HCT116 (cell line): ENCODE measurements around the gene WNT9A. TPM values are rescaled to one million over a fixed set of nuclear protein-coding genes. Genes with fewer than 3 reads are reported as not detected.

Experiments used
- ATAC-seq: fragments of 200-7000 bp; cut with Tn5 transposase; 2 replicates; pipeline ENCODE4 v1.9.1; 2020; ENCODE audit warnings: mild to moderate bottlenecking, moderate library complexity
- BruUV-seq: library from RNA; stranded (reverse); fragments of 400-500 nt; replicated peaks from 2 replicates; lab custom pipeline; 2021; lab: Mats Ljungman, UMichigan
- CTCF ChIA-PET: fragments of 300-600 bp; sonication (Branson Sonifier 250); formaldehyde crosslinking; loops from one replicate; lab custom pipeline; 2021; ENCODE audit warnings: antibody characterized with exemption; lab: Charles Lee
- POLR2A ChIA-PET: fragments of 300-600, 350-600 bp; sonication (Branson Sonifier 250); formaldehyde crosslinking; loops from one replicate; lab custom pipeline; 2021; ENCODE audit warnings: antibody characterized with exemption; lab: Charles Lee
- RAD21 ChIA-PET, 2 experiments: fragments of 300-600 bp; sonication (Branson Sonifier 250); formaldehyde crosslinking; loops; one replicate each; lab custom pipeline; 2023; ENCODE audit warnings: low total read pairs in 2 of 2; ENCODE audit not compliant: uncharacterized antibody in 2 of 2, unreplicated experiment in 2 of 2, low non-redundant PET in 1 of 2; lab: Charles Lee
- DNase-seq: peaks from one replicate; pipeline ENCODE4 v3.0.0-alpha.2; 2010; ENCODE audit warnings: low read depth, low spot score
- H2AFZ ChIP-seq: fragments of 200-600 bp; shearing (Covaris generic), sonication (generic); 2 replicates; pipeline ENCODE4 v1.6.1; 2017; ENCODE audit warnings: low read depth, mixed run types, mixed read lengths, antibody characterized with exemption, low read length; ENCODE audit not compliant: poor library complexity, severe bottlenecking
- H3K27ac ChIP-seq: 2 replicates; pipeline ENCODE4 v1.5.1; 2012; ENCODE audit warnings: low read depth, low read length
- H3K27me3 ChIP-seq: fragments of 200-600 bp; sonication (generic); 2 replicates; pipeline ENCODE4 v1.6.1; 2016; ENCODE audit warnings: mixed run types, low read length, mixed read lengths; ENCODE audit not compliant: insufficient read depth
- H3K36me3 ChIP-seq, 2 experiments: fragments of 200-500 bp in 1 of 2; fragments of 200-600 bp in 1 of 2; sonication (Bioruptor generic) in 1 of 2; sonication (generic) in 1 of 2; 2 replicates each; pipeline versions ENCODE4 v1.5.1 to v1.6.1; 2014 to 2016; ENCODE audit warnings: low read length in 2 of 2, inconsistent platforms in 1 of 2, mixed read lengths in 1 of 2, mixed run types in 1 of 2; ENCODE audit not compliant: insufficient read depth in 2 of 2, control insufficient read depth in 1 of 2
- H3K4me1 ChIP-seq, 2 experiments: fragments of 200-600 bp in 1 of 2; sonication (generic) in 1 of 2; 2 replicates each; pipeline versions ENCODE4 v1.5.1 to v1.6.1; 2012 to 2017; ENCODE audit warnings: low read length in 2 of 2, inconsistent platforms in 1 of 2, mild to moderate bottlenecking in 1 of 2, mixed read lengths in 1 of 2, mixed run types in 1 of 2, moderate library complexity in 1 of 2; ENCODE audit not compliant: insufficient read depth in 2 of 2, control insufficient read depth in 1 of 2
- H3K4me2 ChIP-seq: fragments of 200-600 bp; sonication (generic); 2 replicates; pipeline ENCODE4 v1.6.1; 2017; ENCODE audit warnings: mixed run types, low read length, mixed read lengths
- H3K4me3 ChIP-seq, 2 experiments: fragments of 200-600 bp in 1 of 2; sonication (generic) in 1 of 2; replicated peaks in 1 of 2; 2 replicates each; pipeline ENCODE4 v1.5.1; 2011 to 2016; ENCODE audit warnings: low read length in 2 of 2, control low read depth in 1 of 2, low read depth in 1 of 2, mild to moderate bottlenecking in 1 of 2, mixed read lengths in 1 of 2, mixed run types in 1 of 2
- H3K79me2 ChIP-seq: fragments of 200-600 bp; sonication (generic); 2 replicates; pipeline ENCODE4 v1.6.1; 2017; ENCODE audit warnings: mild to moderate bottlenecking, mixed run types, low read length, moderate library complexity, mixed read lengths; ENCODE audit not compliant: insufficient read depth
- H3K9ac ChIP-seq: fragments of 200-600 bp; sonication (generic); 2 replicates; pipeline ENCODE4 v1.6.1; 2016; ENCODE audit warnings: low read length, mixed read lengths
- H3K9me2 ChIP-seq: fragments of 200-600 bp; sonication (generic), shearing (Covaris generic); 2 replicates; pipeline ENCODE4 v1.6.1; 2017; ENCODE audit warnings: mixed run types, mild to moderate bottlenecking, moderate library complexity; ENCODE audit not compliant: insufficient read depth
- H3K9me3 ChIP-seq, 2 experiments: fragments of 200-500 bp in 1 of 2; fragments of 200-600 bp in 1 of 2; sonication (Bioruptor generic) in 1 of 2; sonication (generic) in 1 of 2; 2 replicates each; pipeline ENCODE4 v1.6.1; 2014 to 2017; ENCODE audit warnings: low read length in 2 of 2, mixed read lengths in 2 of 2, inconsistent platforms in 1 of 2, low read depth in 1 of 2, mild to moderate bottlenecking in 1 of 2, mixed run types in 1 of 2, moderate library complexity in 1 of 2; ENCODE audit not compliant: control insufficient read depth in 1 of 2, insufficient read depth in 1 of 2
- H4K20me1 ChIP-seq: fragments of 200-600 bp; sonication (generic), shearing (Covaris generic); 2 replicates; pipeline ENCODE4 v1.6.1; 2017; ENCODE audit warnings: mixed run types, mild to moderate bottlenecking, moderate library complexity; ENCODE audit not compliant: insufficient read depth
- CEBPB ChIP-seq: IDR thresholded peaks from 2 replicates; pipeline ENCODE4 v1.6.1; 2012; ENCODE audit warnings: low read depth
- EZH2 ChIP-seq: fragments of 200-600 bp; sonication (generic); IDR thresholded peaks from 2 replicates; pipeline ENCODE4 v1.6.1; 2017; ENCODE audit warnings: antibody characterized with exemption, mixed run types
- EZH2phosphoT487 ChIP-seq: fragments of 200-600 bp; IDR thresholded peaks from 2 replicates; pipeline ENCODE4 v1.6.1; 2018; ENCODE audit warnings: antibody characterized with exemption, borderline replicate concordance
- POLR2AphosphoS5 ChIP-seq: IDR thresholded peaks from 2 replicates; pipeline ENCODE4 v1.6.1; 2011; ENCODE audit warnings: mild to moderate bottlenecking, low read depth, low read length, moderate library complexity
- RAD21 ChIP-seq: IDR thresholded peaks from 2 replicates; pipeline ENCODE4 v1.6.1; 2012; ENCODE audit warnings: low read depth, mild to moderate bottlenecking
- SRF ChIP-seq: IDR thresholded peaks from 2 replicates; pipeline ENCODE4 v1.6.1; 2012; ENCODE audit warnings: low read depth
- TCF7L2 ChIP-seq: IDR thresholded peaks from 2 replicates; pipeline ENCODE4 v1.7.0; 2011; ENCODE audit warnings: borderline replicate concordance, inconsistent platforms; ENCODE audit not compliant: insufficient read depth, insufficient read length; ENCODE audit errors: extremely low read depth
- YY1 ChIP-seq: IDR thresholded peaks from 2 replicates; pipeline ENCODE4 v1.6.1; 2011; ENCODE audit warnings: low read length, low read depth, moderate library complexity, mild to moderate bottlenecking; ENCODE audit not compliant: insufficient replicate concordance; ENCODE audit errors: extremely low read depth
- intact Hi-C: fragments of 100-400 bp; cut with micrococcal nuclease; formaldehyde crosslinking; loops from 2 replicates; pipeline ENCODE4 v1.10.0; 2022
- total RNA-seq: library from RNA; stranded (reverse); gene quantifications from one replicate; pipeline ENCODE4 v1.2.1, GENCODE V29; 2021; ENCODE audit not compliant: unreplicated experiment
- TF ChIP-seq, protein P1 (sequence below): IDR thresholded peaks from 2 replicates; pipeline ENCODE4 v1.6.1; 2012

Gene WNT9A
- total RNA-seq, 1 experiment from 2014 or later = 5.6 TPM

DNA sequence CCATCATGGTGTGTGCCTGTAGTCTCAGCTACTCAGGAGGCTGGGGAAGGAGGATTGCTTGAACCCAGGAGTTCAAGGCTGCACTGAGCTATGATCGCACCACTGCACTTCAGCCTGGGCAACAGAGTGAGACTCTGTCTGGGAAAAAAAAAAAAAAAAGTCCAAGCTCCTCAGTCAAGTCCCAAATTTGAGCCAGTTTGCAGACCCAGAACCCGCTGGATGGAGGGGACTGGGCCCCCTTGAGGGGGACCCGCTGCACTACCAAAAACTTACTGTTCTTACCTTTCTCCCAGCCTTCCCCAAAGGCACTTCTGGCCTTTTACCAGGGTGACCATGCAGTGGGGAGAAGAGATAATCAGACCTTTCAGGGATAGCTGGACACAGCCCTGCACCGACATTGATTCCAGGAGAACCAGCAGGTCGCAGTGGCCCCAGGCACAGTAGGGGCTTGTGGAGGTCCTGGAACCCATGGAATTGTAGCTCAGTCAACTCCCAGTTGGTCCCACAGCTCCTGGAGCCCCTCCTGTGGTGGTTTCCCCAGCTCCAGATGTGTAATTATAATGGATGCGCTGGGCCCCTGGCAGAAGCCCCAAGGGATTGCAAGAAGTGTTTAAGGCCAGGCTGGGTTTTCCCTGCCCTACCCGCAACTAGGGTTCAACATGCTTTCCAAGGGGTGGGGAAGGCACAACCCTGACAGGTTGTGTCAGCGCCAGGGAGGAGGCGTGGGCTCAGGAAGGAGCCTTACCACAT lies 4.1 kb upstream of the WNT9A start:
- ChIA-PET RAD21 (no interaction called here), POLR2A (no interaction called here), CTCF (no interaction called here)
- DNase-seq = no peak
- Histone ChIP-seq H2AFZ (no peak overlapping the region), H3K4me3 (no peak overlapping the region), H3K27me3 (no peaks in the 10 kb centered on the region), H3K4me1 (peaks cover 5 to 27% of the 10 kb centered on the region in 2 experiments; a peak in 3 of 4 replicates), H4K20me1 (no peaks in the 10 kb centered on the region), H3K27ac (no peak overlapping the region), H3K9me3 (no peaks in the 10 kb centered on the region; a peak in 1 of 4 replicates), H3K9me2 (no peaks in the 10 kb centered on the region), H3K79me2 (no peaks in the 10 kb centered on the region), H3K4me2 (no peak overlapping the region), H3K9ac (no peak overlapping the region), H3K36me3 (no peaks in the 10 kb centered on the region)
- TF ChIP-seq RAD21 (no peak), TCF7L2 (no peak)
- no TSS peak for BruUV-seq
- ATAC-seq = no peak
- intact Hi-C loops = no loop called here

DNA sequence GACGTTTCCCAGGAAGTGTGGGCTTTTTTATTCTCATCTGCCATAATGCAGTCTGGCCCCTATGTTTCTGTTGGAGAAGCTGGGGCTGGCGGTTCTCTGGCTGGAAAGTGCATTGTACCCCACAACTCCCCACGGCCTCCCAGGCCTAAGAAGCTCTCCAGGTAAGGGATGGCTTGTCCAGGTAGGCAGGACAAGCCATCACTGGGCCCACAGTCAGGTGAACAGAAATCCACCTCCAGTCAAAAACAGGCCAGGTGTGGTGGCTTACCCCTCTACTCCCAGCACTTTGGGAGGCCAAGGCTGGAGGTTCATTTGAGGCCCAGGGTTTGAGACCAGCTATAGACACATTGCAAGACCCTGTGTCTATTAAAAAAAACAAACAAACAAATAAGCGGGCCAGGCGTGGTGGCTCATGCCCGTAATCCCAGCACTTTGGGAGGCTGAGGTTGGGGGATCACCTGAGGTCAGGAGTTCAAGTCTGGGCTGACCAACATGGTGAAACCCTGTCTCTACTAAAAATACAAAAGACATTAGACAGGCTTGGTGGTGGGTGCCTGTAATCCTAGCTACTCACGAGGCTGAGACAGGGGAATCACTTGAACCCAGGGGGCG lies 3.1 kb upstream of the WNT9A start:
- peaks cover 7 to 34% of the 10 kb centered on the region in 2 experiments for H3K4me1 ChIP-seq
- peaks cover 4% of the 10 kb centered on the region; the same call in 1 of the 2 replicates for H3K79me2 ChIP-seq
- no peak overlapping the region for H3K9ac ChIP-seq
- H2AFZ ChIP-seq = no peak overlapping the region
- H3K9me3 ChIP-seq = no peaks in the 10 kb centered on the region; a peak in 1 of 4 replicates
- intact Hi-C loops = no loop called here
- ATAC-seq (no peak), DNase-seq (no peak)
- ChIA-PET CTCF (no interaction called here), RAD21 (no interaction called here), POLR2A (no interaction called here)
- no TSS peak for BruUV-seq
- H3K4me2 ChIP-seq = no peak overlapping the region
- no peak overlapping the region for H3K4me3 ChIP-seq
- H4K20me1 ChIP-seq = no peaks in the 10 kb centered on the region
- H3K9me2 ChIP-seq = no peaks in the 10 kb centered on the region
- no peak overlapping the region for H3K27ac ChIP-seq
- no peaks in the 10 kb centered on the region for H3K36me3 ChIP-seq
- H3K27me3 ChIP-seq = no peaks in the 10 kb centered on the region
- TF ChIP-seq EZH2phosphoT487 (no peak), TCF7L2 (no peak), POLR2AphosphoS5 (no peak), YY1 (no peak), SRF (no peak), EZH2 (no peak), CEBPB (no peak)
- TF ChIP-seq, protein P1, sequence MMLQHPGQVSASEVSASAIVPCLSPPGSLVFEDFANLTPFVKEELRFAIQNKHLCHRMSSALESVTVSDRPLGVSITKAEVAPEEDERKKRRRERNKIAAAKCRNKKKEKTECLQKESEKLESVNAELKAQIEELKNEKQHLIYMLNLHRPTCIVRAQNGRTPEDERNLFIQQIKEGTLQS = no peak
